Ishikawa (cell line): ENCODE measurements around the gene DUS2.

Experiments used
- CREB1 ChIP-seq: IDR thresholded peaks from 2 replicates; pipeline ENCODE4 v1.6.1; 2012; ENCODE audit warnings: low read depth
- EP300 ChIP-seq: IDR thresholded peaks from 2 replicates; pipeline ENCODE4 v1.6.1; 2012; ENCODE audit warnings: borderline replicate concordance
- FOXM1 ChIP-seq: IDR thresholded peaks from 2 replicates; pipeline ENCODE4 v1.6.1; 2012; ENCODE audit warnings: low read depth, borderline replicate concordance
- RAD21 ChIP-seq: IDR thresholded peaks from 2 replicates; pipeline ENCODE4 v1.6.1; 2012; ENCODE audit warnings: low read depth
- TCF12 ChIP-seq: IDR thresholded peaks from 2 replicates; pipeline ENCODE4 v1.6.1; 2012; ENCODE audit warnings: low read depth

- TF ChIP-seq TCF12 (no peak), CREB1 (no peak), RAD21 (no peak), FOXM1 (no peak), EP300 (no peak)
These were observed 39.9 kb downstream of the DUS2 start for GRCh38 chr16:68062910-68063393.
